B cell (primary cell): ENCODE results near the gene AGRP. TPM values are rescaled to one million over a fixed set of nuclear protein-coding genes. Genes with fewer than 3 reads are reported as not detected.

Experiments
- ATAC-seq: fragments of 200-7000 bp; cut with Tn5 transposase; one replicate; pipeline ENCODE4 v1.10.0; 2021; ENCODE audit warnings: low read depth, mild to moderate bottlenecking, moderate number of reproducible peaks, moderate library complexity
- CTCF ChIA-PET: fragments of 350-600 bp; sonication (Branson Sonifier 250); formaldehyde crosslinking; loops from one replicate; lab custom pipeline; 2021; ENCODE audit warnings: antibody characterized with exemption, inconsistent platforms; lab: Charles Lee
- POLR2A ChIA-PET: fragments of 350-600 bp; sonication (Branson Sonifier 250); formaldehyde crosslinking; loops from one replicate; lab custom pipeline; 2021; ENCODE audit warnings: antibody characterized with exemption; lab: Charles Lee
- DNase-seq: peaks from one replicate; pipeline ENCODE4 v3.0.0; 2013
- H2AFZ ChIP-seq: 2 replicates; pipeline ENCODE4 v1.6.1; 2012; ENCODE audit warnings: mild to moderate bottlenecking, low read depth, low read length; ENCODE audit not compliant: insufficient read depth, poor library complexity, severe bottlenecking
- H3K27ac ChIP-seq, 2 donors: 1 replicate in 1 of 2; 2 replicates in 1 of 2; pipeline ENCODE4 v1.5.1; 2012 to 2013; ENCODE audit warnings: low read length in 2 of 2, mild to moderate bottlenecking in 2 of 2, moderate library complexity in 1 of 2
- H3K27me3 ChIP-seq, 4 experiments: fragments of 200-600 bp in 1 of 4; sonication (generic) in 1 of 4; replicated peaks in 1 of 4; 1 replicate in 2 of 4; 2 replicates in 2 of 4; pipeline versions ENCODE4 v1.6.1 to v1.7.0; 2013 to 2016; ENCODE audit warnings: low read length in 3 of 4, mild to moderate bottlenecking in 2 of 4, mixed read lengths in 1 of 4, moderate library complexity in 1 of 4; ENCODE audit not compliant: insufficient read depth in 4 of 4, control insufficient read depth in 3 of 4; ENCODE audit errors: control extremely low read depth in 1 of 4
- H3K36me3 ChIP-seq, 2 experiments: replicated peaks in 1 of 2; 1 replicate in 1 of 2; 2 replicates in 1 of 2; pipeline versions ENCODE4 v1.6.1 to v1.7.1; 2013; ENCODE audit warnings: low read length in 1 of 2; ENCODE audit not compliant: insufficient read depth in 2 of 2, control insufficient read depth in 1 of 2; ENCODE audit errors: control extremely low read depth in 1 of 2, extremely low read depth in 1 of 2
- H3K4me1 ChIP-seq, 2 donors: fragments of 200-600 bp in 1 of 2; sonication (generic) in 1 of 2; 1 replicate in 1 of 2; 2 replicates in 1 of 2; pipeline versions ENCODE4 v1.5.1 to v1.6.1; 2013 to 2017; ENCODE audit warnings: low read length in 2 of 2; ENCODE audit not compliant: control insufficient read depth in 2 of 2, insufficient read depth in 2 of 2
- H3K4me2 ChIP-seq: replicated peaks from 2 replicates; pipeline ENCODE3; 2012; ENCODE audit warnings: mild to moderate bottlenecking, low read depth, low read length; ENCODE audit not compliant: poor library complexity, severe bottlenecking
- H3K4me3 ChIP-seq, 5 experiments: fragments of 200-600 bp in 1 of 5; sonication (generic) in 1 of 5; 1 replicate in 3 of 5; 2 replicates in 2 of 5; pipeline versions ENCODE4 v1.5.1 to v1.7.0; 2011 to 2016; ENCODE audit warnings: low read length in 4 of 5, mild to moderate bottlenecking in 4 of 5, low read depth in 2 of 5, control low read depth in 1 of 5, moderate library complexity in 1 of 5; ENCODE audit not compliant: insufficient read depth in 1 of 5; ENCODE audit errors: control extremely low read depth in 1 of 5, extremely low read depth in 1 of 5
- H3K79me2 ChIP-seq: fragments of 200-600 bp; sonication (generic); one replicate; pipeline ENCODE4 v1.6.0; 2016; ENCODE audit warnings: low read length; ENCODE audit not compliant: control insufficient read depth, insufficient read depth
- H3K9ac ChIP-seq: fragments of 200-600 bp; sonication (generic); 2 replicates; pipeline ENCODE4 v1.6.1; 2017; ENCODE audit warnings: mild to moderate bottlenecking, low read length, moderate library complexity
- H3K9me3 ChIP-seq, 3 donors: one replicate each; pipeline versions ENCODE4 v1.6.1 to v1.7.1; 2013; ENCODE audit warnings: low read length in 2 of 3; ENCODE audit not compliant: control insufficient read depth in 2 of 3, insufficient read depth in 1 of 3; ENCODE audit errors: control extremely low read depth in 1 of 3
- H4K20me1 ChIP-seq: 2 replicates; pipeline ENCODE4 v1.6.0; 2012; ENCODE audit warnings: mild to moderate bottlenecking, low read length; ENCODE audit not compliant: insufficient read depth, control insufficient read depth, poor library complexity, severe bottlenecking
- H3K27ac Mint-ChIP-seq: one replicate; pipeline ENCODE4 v1.8.0; 2021; ENCODE audit warnings: mixed read lengths
- H3K27me3 Mint-ChIP-seq: one replicate; pipeline ENCODE4 v1.8.0; 2021; ENCODE audit warnings: mixed read lengths
- H3K4me1 Mint-ChIP-seq: one replicate; pipeline ENCODE4 v1.8.0; 2021; ENCODE audit warnings: mixed read lengths
- H3K4me3 Mint-ChIP-seq: one replicate; pipeline ENCODE4 v1.8.0; 2021; ENCODE audit warnings: mixed read lengths
- H3K9me3 Mint-ChIP-seq: one replicate; pipeline ENCODE4 v1.8.0; 2022; ENCODE audit warnings: mixed read lengths; ENCODE audit not compliant: insufficient read depth
- CTCF ChIP-seq: fragments of 200-600 bp; IDR thresholded peaks from one replicate; pipeline ENCODE4 v1.8.0; 2022; ENCODE audit warnings: antibody characterized with exemption, mild to moderate bottlenecking
- EZH2 ChIP-seq: IDR thresholded peaks from 2 replicates; pipeline ENCODE4 v1.6.1; 2012; ENCODE audit warnings: borderline replicate concordance, low read depth, mild to moderate bottlenecking, moderate library complexity, low read length; ENCODE audit not compliant: insufficient read depth, poor library complexity, severe bottlenecking
- WGBS: methylation state at CpG from one replicate; pipeline ENCODE4 v1.1.5; 2013; ENCODE audit warnings: missing lambda C conversion rate; ENCODE audit not compliant: insufficient coverage; 5-methylcytosine and 5-hydroxymethylcytosine counted together
- intact Hi-C: fragments of 100-400 bp; cut with micrococcal nuclease; formaldehyde crosslinking; loops from one replicate; pipeline ENCODE4 v1.10.0; 2022
- polyA plus RNA-seq: library from polyadenylated mRNA; depleted of rRNA; stranded (reverse); fragments of >200 nt; gene quantifications from 2 replicates; pipeline ENCODE4 v1.2.3, GENCODE V29; 2012
- total RNA-seq, 2 donors: library from RNA; stranded (reverse); fragments of 120-200 nt in 1 of 2; gene quantifications; 1 replicate in 1 of 2; 2 replicates in 1 of 2; pipeline versions ENCODE4 v1.2.3 to v1.2.4, GENCODE V29; 2013 to 2022

The AGRP gene
- total and polyA plus RNA-seq, 2 donors (not counting 1 experiment from before 2014, with no cell fraction given): not detected

- Histone ChIP-seq H3K27ac (no peak overlapping the region), H3K4me1 (peaks cover 30 to 43% of the 10 kb centered on the region in 2 donors), H3K9me3 (peaks cover 0 to 3% (median 0%) of the 10 kb centered on the region in 3 donors), H3K27me3 (no peaks in the 10 kb centered on the region), H3K79me2 (peaks cover 97% of the 10 kb centered on the region), H3K4me2 (no peak overlapping the region), H3K36me3 (peaks cover 0 to 27% of the 10 kb centered on the region in 2 experiments), H3K9ac (no peak overlapping the region), H2AFZ (no peak overlapping the region), H4K20me1 (peaks cover 73% of the 10 kb centered on the region), H3K4me3 (no peak overlapping the region)
- POLR2A ChIA-PET: no interaction called here
- TF ChIP-seq CTCF (no peak), EZH2 (no peak)
- H3K4me1 Mint-ChIP-seq: peaks cover 62% of the 10 kb centered on the region
- WGBS: 100% methylated on average over 2 of the region's 8 CpGs
- H3K4me3 Mint-ChIP-seq: peak overlapping the region; percentile 14
- intact Hi-C loops: no loop called here
- H3K9me3 Mint-ChIP-seq: no peaks in the 10 kb centered on the region
- H3K27ac Mint-ChIP-seq: no peak overlapping the region
- H3K27me3 Mint-ChIP-seq: no peaks in the 10 kb centered on the region
- DNase-seq (no peak), ATAC-seq (no peak)
- CTCF ChIA-PET: interaction anchor here (7.0 to 23.6 kb wide), 2 partner anchors 16 to 39 kb away, joined by 127 to 817 read pairs; no protein-coding TSS in a partner anchor
Measured at GRCh38 chr16:67477960-67478554, 5.3 kb downstream of the AGRP start.
